ENCODE data around the gene ATL1. TPM values are rescaled to one million over a fixed set of nuclear protein-coding genes. Genes with fewer than 3 reads are reported as not detected.

Gene ATL1
- total and polyA plus RNA-seq, 2 experiments from 2014 or later = 4.3 to 6.0 TPM

DNA sequence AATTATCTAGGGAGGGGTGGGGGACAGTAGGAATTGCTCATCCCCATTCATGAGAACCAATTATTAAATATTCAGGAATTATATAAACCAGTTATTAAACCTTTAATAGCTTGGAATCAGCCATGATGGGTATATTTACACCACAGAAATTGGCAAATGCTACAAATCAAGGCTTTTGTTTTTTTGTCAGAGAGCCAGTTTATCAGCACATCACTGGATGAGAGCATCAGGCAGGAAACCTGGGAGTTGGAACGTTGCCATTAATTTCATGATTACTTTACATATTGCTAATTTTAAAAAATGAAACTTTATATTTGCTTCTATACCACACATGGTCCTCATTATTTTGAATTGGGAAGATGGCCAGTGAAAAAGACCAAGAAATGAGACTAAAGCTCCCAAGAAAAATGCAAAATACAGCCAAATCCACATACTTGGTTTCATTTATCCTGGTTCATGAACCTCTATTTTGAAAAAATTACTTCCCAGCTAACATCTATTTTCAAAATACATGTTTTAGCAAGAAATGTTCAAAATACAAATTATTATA is 48.4 kb downstream of the ATL1 start:
- H3K9me2 ChIP-seq (replicated peaks; ENCODE audit: insufficient read depth) = no peaks in the 10 kb centered on the region
- H3K36me3 ChIP-seq (replicated peaks; ENCODE audit: insufficient read depth, low read depth) = no peaks in the 10 kb centered on the region
- no peak overlapping the region for H3K4me3 ChIP-seq
- no peak overlapping the region for H3K4me2 ChIP-seq
- no peaks in the 10 kb centered on the region for H4K20me1 ChIP-seq (ENCODE audit: insufficient read depth, poor library complexity, severe bottlenecking)
- no peaks in the 10 kb centered on the region for H3K4me1 ChIP-seq (ENCODE audit: insufficient read depth)
- no peaks in the 10 kb centered on the region for H3K79me2 ChIP-seq
- WGBS (ENCODE audit: low lambda C conversion rate, missing lambda C conversion rate) = 95% methylated on average over 1 of the region's 1 CpG
- no peak overlapping the region for H2AFZ ChIP-seq
- TF ChIP-seq, protein P1, sequence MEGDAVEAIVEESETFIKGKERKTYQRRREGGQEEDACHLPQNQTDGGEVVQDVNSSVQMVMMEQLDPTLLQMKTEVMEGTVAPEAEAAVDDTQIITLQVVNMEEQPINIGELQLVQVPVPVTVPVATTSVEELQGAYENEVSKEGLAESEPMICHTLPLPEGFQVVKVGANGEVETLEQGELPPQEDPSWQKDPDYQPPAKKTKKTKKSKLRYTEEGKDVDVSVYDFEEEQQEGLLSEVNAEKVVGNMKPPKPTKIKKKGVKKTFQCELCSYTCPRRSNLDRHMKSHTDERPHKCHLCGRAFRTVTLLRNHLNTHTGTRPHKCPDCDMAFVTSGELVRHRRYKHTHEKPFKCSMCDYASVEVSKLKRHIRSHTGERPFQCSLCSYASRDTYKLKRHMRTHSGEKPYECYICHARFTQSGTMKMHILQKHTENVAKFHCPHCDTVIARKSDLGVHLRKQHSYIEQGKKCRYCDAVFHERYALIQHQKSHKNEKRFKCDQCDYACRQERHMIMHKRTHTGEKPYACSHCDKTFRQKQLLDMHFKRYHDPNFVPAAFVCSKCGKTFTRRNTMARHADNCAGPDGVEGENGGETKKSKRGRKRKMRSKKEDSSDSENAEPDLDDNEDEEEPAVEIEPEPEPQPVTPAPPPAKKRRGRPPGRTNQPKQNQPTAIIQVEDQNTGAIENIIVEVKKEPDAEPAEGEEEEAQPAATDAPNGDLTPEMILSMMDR (IDR thresholded peaks at IDR 0.05; ENCODE audit: poor library complexity) = no peak
- TF ChIP-seq EZH2phosphoT487 (IDR thresholded peaks at IDR 0.05; ENCODE audit: low read depth, severe bottlenecking, unreplicated experiment) = no peak
- no peak for TF ChIP-seq EZH2 (IDR thresholded peaks at IDR 0.05; ENCODE audit: borderline replicate concordance)
- H3K27me3 ChIP-seq = no peaks in the 10 kb centered on the region
- DNase-seq (ENCODE audit: low spot score) = no peak
- no peak overlapping the region for H3K27ac ChIP-seq
- H3K9me3 ChIP-seq (ENCODE audit: low read depth) = no peaks in the 10 kb centered on the region

DNA sequence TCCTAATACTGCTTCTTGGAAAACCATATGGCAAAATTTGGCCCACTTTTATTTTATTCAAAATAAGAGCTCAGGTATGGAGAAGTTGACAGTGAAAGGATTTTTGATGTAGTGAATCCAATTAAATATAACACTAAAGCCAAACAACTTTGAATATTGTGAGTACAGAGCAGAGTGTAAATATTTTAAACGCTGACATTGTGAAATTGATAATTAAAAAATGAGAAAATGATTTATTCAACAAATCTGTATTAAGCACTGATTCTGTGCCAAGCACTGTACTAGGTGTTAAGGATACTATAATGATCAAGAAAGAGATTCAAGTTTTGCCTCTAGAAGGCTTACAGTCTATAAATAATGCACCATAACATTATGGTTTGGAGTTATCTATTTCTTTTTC is 50.5 kb downstream of the ATL1 start:
- H3K27ac ChIP-seq = no peak overlapping the region
- 94% methylated on average over 1 of the region's 1 CpG for WGBS (ENCODE audit: low lambda C conversion rate, missing lambda C conversion rate)
- no peaks in the 10 kb centered on the region for H3K27me3 ChIP-seq
- DNase-seq (ENCODE audit: low spot score) = no peak
- H3K36me3 ChIP-seq (replicated peaks; ENCODE audit: insufficient read depth, low read depth) = no peaks in the 10 kb centered on the region
- H3K9me2 ChIP-seq (replicated peaks; ENCODE audit: insufficient read depth) = no peaks in the 10 kb centered on the region
- H3K4me3 ChIP-seq = no peak overlapping the region
- no peaks in the 10 kb centered on the region for H3K4me1 ChIP-seq (ENCODE audit: insufficient read depth)
- no peak overlapping the region for H3K4me2 ChIP-seq
- no peaks in the 10 kb centered on the region for H3K9me3 ChIP-seq (ENCODE audit: low read depth)
- H2AFZ ChIP-seq = no peak overlapping the region
- no peak for TF ChIP-seq EZH2phosphoT487 (IDR thresholded peaks at IDR 0.05; ENCODE audit: low read depth, severe bottlenecking, unreplicated experiment)
- no peak for TF ChIP-seq EZH2 (IDR thresholded peaks at IDR 0.05; ENCODE audit: borderline replicate concordance)
- TF ChIP-seq, protein P1 (IDR thresholded peaks at IDR 0.05; ENCODE audit: poor library complexity) = no peak
- H3K79me2 ChIP-seq = no peaks in the 10 kb centered on the region
- H4K20me1 ChIP-seq (ENCODE audit: insufficient read depth, poor library complexity, severe bottlenecking) = no peaks in the 10 kb centered on the region

- WGBS (ENCODE audit: low lambda C conversion rate, missing lambda C conversion rate) = 94% methylated on average over 3 of the region's 3 CpGs
- H3K27me3 ChIP-seq = no peaks in the 10 kb centered on the region
- no peaks in the 10 kb centered on the region for H4K20me1 ChIP-seq (ENCODE audit: insufficient read depth, poor library complexity, severe bottlenecking)
- H3K4me2 ChIP-seq = no peak overlapping the region
- no peaks in the 10 kb centered on the region for H3K79me2 ChIP-seq
- H2AFZ ChIP-seq = no peak overlapping the region
- no peak for DNase-seq (ENCODE audit: low spot score)
- no peak overlapping the region for H3K27ac ChIP-seq
- H3K4me3 ChIP-seq = no peak overlapping the region
- TF ChIP-seq EZH2 (IDR thresholded peaks at IDR 0.05; ENCODE audit: borderline replicate concordance) (no peak), EZH2phosphoT487 (IDR thresholded peaks at IDR 0.05; ENCODE audit: low read depth, severe bottlenecking, unreplicated experiment) (no peak)
- TF ChIP-seq, protein P1 (IDR thresholded peaks at IDR 0.05; ENCODE audit: poor library complexity) = no peak
- no peaks in the 10 kb centered on the region for H3K4me1 ChIP-seq (ENCODE audit: insufficient read depth)
- no peaks in the 10 kb centered on the region for H3K36me3 ChIP-seq (replicated peaks; ENCODE audit: insufficient read depth, low read depth)
- no peaks in the 10 kb centered on the region for H3K9me3 ChIP-seq (ENCODE audit: low read depth)
- no peaks in the 10 kb centered on the region for H3K9me2 ChIP-seq (replicated peaks; ENCODE audit: insufficient read depth)
Observed at GRCh38 chr14:50612806-50613205, 52.9 kb downstream of the ATL1 start.
